Endodermal cell (in vitro differentiated cells): Measurements from ENCODE around the gene PRDM15. TPM values are rescaled to one million over a fixed set of nuclear protein-coding genes. Genes with fewer than 3 reads are reported as not detected.

Experiments
- DNase-seq: peaks from one replicate; pipeline ENCODE4 v3.0.0-alpha.2; 2017
- H3K27ac ChIP-seq: 2 replicates; pipeline ENCODE4 v1.5.1; 2013; ENCODE audit warnings: mild to moderate bottlenecking, low read depth, low read length, moderate library complexity
- H3K27me3 ChIP-seq: 2 replicates; pipeline ENCODE4 v1.6.1; 2013; ENCODE audit warnings: mild to moderate bottlenecking, low read length, moderate library complexity; ENCODE audit not compliant: insufficient read depth, control insufficient read depth, poor library complexity, severe bottlenecking
- H3K36me3 ChIP-seq: 2 replicates; pipeline ENCODE4 v1.7.0; 2013; ENCODE audit warnings: mild to moderate bottlenecking, low read length, moderate library complexity; ENCODE audit not compliant: control insufficient read depth, insufficient read depth
- H3K4me1 ChIP-seq: one replicate; pipeline ENCODE4 v1.7.0; 2013; ENCODE audit warnings: low read length; ENCODE audit not compliant: control insufficient read depth, insufficient read depth
- H3K4me3 ChIP-seq: 2 replicates; pipeline ENCODE4 v1.5.1; 2013; ENCODE audit warnings: mild to moderate bottlenecking, low read length, moderate library complexity
- H3K9ac ChIP-seq: 2 replicates; pipeline ENCODE4 v1.6.1; 2013; ENCODE audit warnings: mild to moderate bottlenecking, low read length, moderate library complexity; ENCODE audit not compliant: poor library complexity, severe bottlenecking; ENCODE audit errors: extremely low read depth
- H3K9me3 ChIP-seq: 2 replicates; pipeline ENCODE4 v1.6.1; 2013; ENCODE audit warnings: mild to moderate bottlenecking, low read length, moderate library complexity; ENCODE audit not compliant: control insufficient read depth
- H3K27ac Mint-ChIP-seq: 2 replicates; pipeline ENCODE4 v1.8.0; 2020; ENCODE audit warnings: mixed read lengths
- H3K27me3 Mint-ChIP-seq: 2 replicates; pipeline ENCODE4 v1.8.0; 2021; ENCODE audit warnings: mild to moderate bottlenecking, mixed read lengths; ENCODE audit not compliant: insufficient read depth
- H3K36me3 Mint-ChIP-seq: 2 replicates; pipeline ENCODE4 v1.8.0; 2020; ENCODE audit warnings: low read depth, mixed read lengths
- H3K4me1 Mint-ChIP-seq: 2 replicates; pipeline ENCODE4 v1.8.0; 2020; ENCODE audit warnings: mixed read lengths
- H3K4me3 Mint-ChIP-seq: 2 replicates; pipeline ENCODE4 v1.8.0; 2020; ENCODE audit warnings: mild to moderate bottlenecking, moderate library complexity, mixed read lengths
- H3K9me3 Mint-ChIP-seq: 2 replicates; pipeline ENCODE4 v1.8.0; 2020; ENCODE audit warnings: mild to moderate bottlenecking, mixed read lengths
- WGBS, 2 experiments: methylation state at CpG; one replicate each; pipeline versions ENCODE4 v1.1.5 to v1.1.7; 2013; ENCODE audit warnings: missing lambda C conversion rate in 2 of 2, mixed read lengths in 1 of 2; ENCODE audit not compliant: insufficient coverage in 1 of 2, insufficient read length in 1 of 2; 5-methylcytosine and 5-hydroxymethylcytosine counted together
- total RNA-seq, 2 donors: library from RNA; stranded (reverse); fragmentation: NEBNext Ultra II Directional in 1 of 2; extraction: Animal tissue kit (Norgen Biotek cat#: 25700) in 1 of 2; gene quantifications; 2 replicates in 1 of 2; 3 replicates in 1 of 2; pipeline ENCODE4 v1.2.1, GENCODE V29; 2021
- TF ChIP-seq, protein P1 (sequence below): fragments of 200-600 bp; sonication (generic); conservative IDR thresholded peaks from 2 replicates; pipeline ENCODE4 v1.5.0; 2021; ENCODE audit warnings: antibody characterized with exemption, mild to moderate bottlenecking

Gene PRDM15
- total RNA-seq, 2 donors from 2014 or later: 8.8 to 10.1 TPM

DNA sequence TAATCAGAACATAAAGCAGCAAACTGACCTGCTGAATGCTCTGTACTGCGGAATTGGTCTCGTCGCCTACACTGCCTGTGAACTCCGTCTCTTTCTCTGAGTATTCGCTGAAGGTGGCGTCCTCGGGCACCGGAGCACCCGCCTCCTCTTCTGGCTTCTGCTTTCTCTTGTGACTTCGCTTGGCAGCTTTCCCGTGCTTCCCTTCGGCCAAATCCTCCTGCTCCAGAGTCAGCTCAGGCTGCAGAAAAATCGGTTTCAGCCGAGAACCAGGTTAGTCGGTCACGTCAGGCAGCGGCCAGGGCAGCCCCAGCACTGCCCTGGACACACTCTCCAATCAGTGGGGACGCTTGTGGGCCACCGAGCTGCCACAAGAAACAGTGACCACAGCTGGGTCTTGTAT, 76.5 kb downstream of the PRDM15 start:
- TF ChIP-seq, protein P1, sequence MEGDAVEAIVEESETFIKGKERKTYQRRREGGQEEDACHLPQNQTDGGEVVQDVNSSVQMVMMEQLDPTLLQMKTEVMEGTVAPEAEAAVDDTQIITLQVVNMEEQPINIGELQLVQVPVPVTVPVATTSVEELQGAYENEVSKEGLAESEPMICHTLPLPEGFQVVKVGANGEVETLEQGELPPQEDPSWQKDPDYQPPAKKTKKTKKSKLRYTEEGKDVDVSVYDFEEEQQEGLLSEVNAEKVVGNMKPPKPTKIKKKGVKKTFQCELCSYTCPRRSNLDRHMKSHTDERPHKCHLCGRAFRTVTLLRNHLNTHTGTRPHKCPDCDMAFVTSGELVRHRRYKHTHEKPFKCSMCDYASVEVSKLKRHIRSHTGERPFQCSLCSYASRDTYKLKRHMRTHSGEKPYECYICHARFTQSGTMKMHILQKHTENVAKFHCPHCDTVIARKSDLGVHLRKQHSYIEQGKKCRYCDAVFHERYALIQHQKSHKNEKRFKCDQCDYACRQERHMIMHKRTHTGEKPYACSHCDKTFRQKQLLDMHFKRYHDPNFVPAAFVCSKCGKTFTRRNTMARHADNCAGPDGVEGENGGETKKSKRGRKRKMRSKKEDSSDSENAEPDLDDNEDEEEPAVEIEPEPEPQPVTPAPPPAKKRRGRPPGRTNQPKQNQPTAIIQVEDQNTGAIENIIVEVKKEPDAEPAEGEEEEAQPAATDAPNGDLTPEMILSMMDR: no peak
- peaks cover 45% of the 10 kb centered on the region for H3K36me3 ChIP-seq
- H3K27me3 ChIP-seq: no peaks in the 10 kb centered on the region
- no peak overlapping the region for H3K27ac ChIP-seq
- DNase-seq: no peak
- H3K9me3 ChIP-seq: no peaks in the 10 kb centered on the region
- no peaks in the 10 kb centered on the region for H3K9me3 Mint-ChIP-seq
- H3K4me3 Mint-ChIP-seq: no peak overlapping the region
- no peaks in the 10 kb centered on the region for H3K4me1 ChIP-seq
- H3K9ac ChIP-seq: no peak overlapping the region
- peaks cover 45% of the 10 kb centered on the region for H3K36me3 Mint-ChIP-seq
- WGBS, 2 experiments: 91 to 93% methylated on average over 17 to 19 of the region's 19 CpGs
- H3K4me3 ChIP-seq: no peak overlapping the region
- no peaks in the 10 kb centered on the region for H3K4me1 Mint-ChIP-seq
- H3K27me3 Mint-ChIP-seq: no peaks in the 10 kb centered on the region
- no peak overlapping the region for H3K27ac Mint-ChIP-seq

DNA sequence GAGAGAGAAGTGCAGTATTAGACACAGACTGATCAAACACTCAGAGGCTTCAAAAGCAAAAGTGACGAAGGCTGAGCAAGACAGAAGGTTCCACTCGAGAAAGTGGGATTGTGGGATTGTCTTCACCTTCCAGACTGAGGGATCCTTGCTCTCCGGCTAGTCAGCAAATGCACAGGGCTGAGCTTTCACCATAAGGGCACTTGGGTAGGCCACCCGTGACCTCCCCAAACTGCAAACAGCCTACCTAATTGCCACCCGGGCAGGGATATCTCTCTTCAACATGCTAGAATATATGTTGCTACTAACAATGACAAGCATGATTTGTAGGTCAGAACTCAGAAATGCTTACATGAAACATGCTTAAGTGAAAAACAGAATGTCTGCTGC, 77.0 kb downstream of the PRDM15 start:
- Mint-ChIP-seq H3K4me1 (no peaks in the 10 kb centered on the region), H3K27me3 (no peaks in the 10 kb centered on the region), H3K27ac (no peak overlapping the region), H3K9me3 (no peaks in the 10 kb centered on the region), H3K4me3 (no peak overlapping the region), H3K36me3 (peaks cover 41% of the 10 kb centered on the region)
- Histone ChIP-seq H3K9me3 (no peaks in the 10 kb centered on the region), H3K4me1 (no peaks in the 10 kb centered on the region), H3K36me3 (peaks cover 45% of the 10 kb centered on the region), H3K27me3 (no peaks in the 10 kb centered on the region), H3K4me3 (no peak overlapping the region), H3K9ac (no peak overlapping the region), H3K27ac (no peak overlapping the region)
- TF ChIP-seq, protein P1: no peak
- 83 to 93% methylated on average over 1 to 5 of the region's 5 CpGs for WGBS, 2 experiments
- no peak for DNase-seq

DNA sequence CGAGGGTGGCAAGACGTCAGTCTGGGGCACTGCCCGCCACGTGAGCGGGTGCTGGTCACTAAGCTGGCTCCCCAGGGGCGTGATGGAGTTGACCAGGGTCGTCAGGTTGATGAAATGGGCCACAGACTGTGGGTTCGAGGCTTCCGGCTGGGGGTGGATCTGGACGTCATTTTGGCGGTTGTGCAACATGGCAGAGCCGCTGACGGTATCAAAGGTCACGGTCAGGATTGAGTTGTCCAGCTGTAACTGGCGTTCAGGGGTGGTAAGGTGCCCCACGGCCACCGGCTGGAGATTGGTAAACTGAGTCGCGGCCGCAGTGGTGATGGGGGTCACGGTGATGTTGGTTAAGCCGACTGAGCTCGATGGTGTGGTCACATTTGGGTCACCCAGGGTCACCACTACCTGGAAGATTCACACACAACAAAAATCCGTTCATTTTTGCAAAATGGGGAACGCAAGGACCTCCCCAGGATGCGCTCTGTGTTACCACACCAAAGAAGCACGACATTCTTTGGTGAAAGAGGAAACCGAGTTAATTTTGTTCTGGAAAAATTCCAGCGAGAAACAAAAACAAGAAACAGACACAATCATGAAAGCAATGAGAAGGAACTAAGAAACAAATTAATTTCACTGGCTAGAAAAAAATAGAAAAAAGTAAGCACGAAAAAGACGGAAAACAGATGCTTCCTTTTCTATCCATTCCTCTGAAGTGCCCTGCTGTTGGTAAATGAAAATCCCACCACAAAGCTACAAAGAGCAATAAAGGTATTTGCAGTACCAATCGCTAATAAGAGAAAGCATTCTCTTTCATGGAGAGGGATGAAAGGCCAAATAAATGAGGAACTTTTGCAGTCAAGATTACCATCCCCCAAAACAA, 77.6 kb downstream of the PRDM15 start:
- WGBS, 2 experiments: 95 to 97% methylated on average over 25 to 32 of the region's 32 CpGs
- H3K4me3 Mint-ChIP-seq: no peak overlapping the region
- H3K4me1 Mint-ChIP-seq: no peaks in the 10 kb centered on the region

More for the DNA sequence above, 77.6 kb downstream of the PRDM15 start:
- no peak for DNase-seq
- no peaks in the 10 kb centered on the region for H3K9me3 Mint-ChIP-seq
- peaks cover 36% of the 10 kb centered on the region for H3K36me3 Mint-ChIP-seq
- H3K9ac ChIP-seq: no peak overlapping the region
- H3K27me3 Mint-ChIP-seq: no peaks in the 10 kb centered on the region
- peaks cover 45% of the 10 kb centered on the region for H3K36me3 ChIP-seq
- TF ChIP-seq, protein P1: no peak
- H3K9me3 ChIP-seq: no peaks in the 10 kb centered on the region
- no peak overlapping the region for H3K27ac ChIP-seq
- H3K4me1 ChIP-seq: no peaks in the 10 kb centered on the region
- no peak overlapping the region for H3K4me3 ChIP-seq
- no peak overlapping the region for H3K27ac Mint-ChIP-seq
- H3K27me3 ChIP-seq: no peaks in the 10 kb centered on the region
